ENCODE measurements around the gene UQCRH. TPM values are rescaled to one million over a fixed set of nuclear protein-coding genes. Genes with fewer than 3 reads are reported as not detected.

UQCRH gene
- total and polyA plus RNA-seq, 2 of the 13 experiments (the other 11 are each of a cell fraction or from before 2014, with no cell fraction given) = 548 to 556 TPM

DNA sequence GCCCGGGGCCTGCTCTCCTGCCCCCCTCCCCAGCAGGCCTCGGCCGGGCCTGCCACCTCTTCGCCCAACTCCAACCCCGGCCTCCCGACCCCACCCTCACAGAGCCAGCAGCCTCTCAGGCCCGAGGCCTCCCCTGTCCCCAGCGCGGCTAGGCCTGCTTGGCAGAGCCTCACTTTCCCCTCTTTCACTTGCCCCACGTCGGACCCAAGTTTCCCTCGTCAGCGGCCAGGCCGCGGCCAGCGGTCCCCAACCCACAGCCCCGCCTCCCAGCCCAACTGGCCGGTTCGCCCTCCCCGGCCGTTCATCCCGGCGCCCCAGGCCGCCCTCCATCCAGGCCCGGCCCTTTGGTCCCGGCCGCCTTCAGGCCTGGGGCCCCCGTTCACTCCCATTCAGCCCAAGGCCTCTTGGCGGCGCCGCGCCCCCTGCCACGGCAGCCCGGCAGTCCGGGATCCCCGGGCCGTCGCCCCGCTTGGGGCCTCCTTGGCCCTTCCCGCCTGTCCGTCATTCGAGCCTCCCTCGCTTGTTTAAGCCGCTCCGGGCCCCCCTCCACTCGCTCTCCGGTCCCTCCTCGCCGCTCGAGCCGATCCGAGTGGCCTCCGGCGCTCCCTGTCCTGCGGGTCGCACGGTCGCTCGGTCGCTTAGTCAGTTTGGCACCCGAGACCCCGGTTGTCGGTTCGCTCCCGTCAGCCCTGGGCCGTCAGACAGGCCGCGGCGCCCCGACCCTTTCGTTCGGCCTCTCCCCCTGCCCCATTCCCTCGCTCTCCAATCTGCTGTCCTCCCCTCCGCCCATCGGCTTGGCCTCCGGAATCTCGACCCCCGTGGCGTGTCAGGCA is 1.5 kb upstream of the UQCRH start (continued):
- TF ChIP-seq ZNF430 (CRISPR knock-in tag; IDR thresholded peaks at IDR 0.05) = peak; percentile 24; the same call in 1 of the 2 replicates
- no peak for TF ChIP-seq ZNF501 (CRISPR knock-in tag; IDR thresholded peaks at IDR 0.05)
- TF ChIP-seq ZNF234 (CRISPR knock-in tag; conservative IDR thresholded peaks at IDR 0.05) = 0 out of 2 replicates have a peak, but pooled peaks have one; percentile 38
- TF ChIP-seq, protein P1, sequence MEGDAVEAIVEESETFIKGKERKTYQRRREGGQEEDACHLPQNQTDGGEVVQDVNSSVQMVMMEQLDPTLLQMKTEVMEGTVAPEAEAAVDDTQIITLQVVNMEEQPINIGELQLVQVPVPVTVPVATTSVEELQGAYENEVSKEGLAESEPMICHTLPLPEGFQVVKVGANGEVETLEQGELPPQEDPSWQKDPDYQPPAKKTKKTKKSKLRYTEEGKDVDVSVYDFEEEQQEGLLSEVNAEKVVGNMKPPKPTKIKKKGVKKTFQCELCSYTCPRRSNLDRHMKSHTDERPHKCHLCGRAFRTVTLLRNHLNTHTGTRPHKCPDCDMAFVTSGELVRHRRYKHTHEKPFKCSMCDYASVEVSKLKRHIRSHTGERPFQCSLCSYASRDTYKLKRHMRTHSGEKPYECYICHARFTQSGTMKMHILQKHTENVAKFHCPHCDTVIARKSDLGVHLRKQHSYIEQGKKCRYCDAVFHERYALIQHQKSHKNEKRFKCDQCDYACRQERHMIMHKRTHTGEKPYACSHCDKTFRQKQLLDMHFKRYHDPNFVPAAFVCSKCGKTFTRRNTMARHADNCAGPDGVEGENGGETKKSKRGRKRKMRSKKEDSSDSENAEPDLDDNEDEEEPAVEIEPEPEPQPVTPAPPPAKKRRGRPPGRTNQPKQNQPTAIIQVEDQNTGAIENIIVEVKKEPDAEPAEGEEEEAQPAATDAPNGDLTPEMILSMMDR (CRISPR knock-in tag; IDR thresholded peaks at IDR 0.05) = peak; percentile 24; the same call in 1 of the 2 replicates
- TF ChIP-seq ZNF329 (CRISPR knock-in tag; IDR thresholded peaks at IDR 0.05; ENCODE audit: low read depth) = peak; percentile 33; the same call in 1 of the 2 replicates
- peak; percentile 51; the same call in 1 of the 2 replicates for TF ChIP-seq FOXC1 (CRISPR knock-in tag; IDR thresholded peaks at IDR 0.05; ENCODE audit: borderline replicate concordance)
- 0 out of 2 replicates have a peak, but pooled peaks have one; percentile 39 for TF ChIP-seq E2F1 (CRISPR knock-in tag; IDR thresholded peaks at IDR 0.05)
- TF ChIP-seq ZNF607 (CRISPR knock-in tag; IDR thresholded peaks at IDR 0.05; ENCODE audit: borderline replicate concordance) = peak; percentile 70; the same call in 1 of the 2 replicates
- TF ChIP-seq SRSF1 (optimal IDR thresholded peaks at IDR 0.05; ENCODE audit: low read depth, low read length) = peak; percentile 16
- peak; percentile 27; the same call in 1 of the 2 replicates for TF ChIP-seq ATF7-NPFF (CRISPR knock-in tag; IDR thresholded peaks at IDR 0.05; ENCODE audit: low read depth)
- TF ChIP-seq E2F2 (CRISPR knock-in tag; IDR thresholded peaks at IDR 0.05; ENCODE audit: borderline replicate concordance) = no peak
- 0 out of 2 replicates have a peak, but pooled peaks have one; percentile 14 for TF ChIP-seq ZNF205 (CRISPR knock-in tag; IDR thresholded peaks at IDR 0.05)
- TF ChIP-seq POLR2A (IDR thresholded peaks at IDR 0.05; ENCODE audit: insufficient read depth in 1 of 2, low read depth in 2 of 2, low read length in 2 of 2) = peak; percentile 27 to 30; a peak in 2 of 4 replicates
- 0 out of 2 replicates have a peak, but pooled peaks have one; percentile 7 for TF ChIP-seq SP5 (CRISPR knock-in tag; IDR thresholded peaks at IDR 0.05; ENCODE audit: borderline replicate concordance, low read depth)
- TF ChIP-seq NR2F6 (IDR thresholded peaks at IDR 0.05) = no peak
- TF ChIP-seq NR2F6 (CRISPR knock-in tag; IDR thresholded peaks at IDR 0.05) = no peak
- peak; percentile 21 for TF ChIP-seq ZNF563 (CRISPR knock-in tag; IDR thresholded peaks at IDR 0.05)
- TF ChIP-seq HINFP (CRISPR knock-in tag; IDR thresholded peaks at IDR 0.05; ENCODE audit: low read depth) = no peak

All from HepG2 (cell line).